ENCODE results near the gene IFNA14.
A peak's percentile ranks its signal among the peaks of the same experiment; 100 is the strongest.
"Not testable (repeated sequence)": the region's sequence is repeated elsewhere in the genome, so short reads cannot be mapped to it uniquely, and the experiment has no call there.

Gene IFNA14

DNA sequence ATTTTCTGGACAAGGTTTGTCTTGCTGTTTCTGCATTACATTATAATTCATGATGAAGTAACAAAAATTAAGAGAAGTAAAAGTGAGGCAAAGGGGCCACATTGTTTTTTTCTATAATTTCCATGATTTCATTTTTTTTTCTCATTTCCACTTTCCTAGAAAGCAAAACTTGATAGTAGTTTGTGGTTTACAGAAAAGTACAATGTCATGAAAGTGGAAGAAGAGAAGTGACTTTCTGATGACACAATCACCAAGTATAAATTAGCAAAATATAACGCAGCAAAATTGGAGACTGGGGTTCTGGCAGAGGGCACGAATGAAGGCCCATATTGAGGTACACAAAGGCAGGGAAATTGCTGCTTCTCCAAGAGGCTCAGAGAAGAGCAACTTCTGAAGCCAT, 5.0 kb upstream of the IFNA14 start:
- DNase-seq (ENCODE audit: extremely low read depth, low read depth): no peak
- TF ChIP-seq, protein P1, sequence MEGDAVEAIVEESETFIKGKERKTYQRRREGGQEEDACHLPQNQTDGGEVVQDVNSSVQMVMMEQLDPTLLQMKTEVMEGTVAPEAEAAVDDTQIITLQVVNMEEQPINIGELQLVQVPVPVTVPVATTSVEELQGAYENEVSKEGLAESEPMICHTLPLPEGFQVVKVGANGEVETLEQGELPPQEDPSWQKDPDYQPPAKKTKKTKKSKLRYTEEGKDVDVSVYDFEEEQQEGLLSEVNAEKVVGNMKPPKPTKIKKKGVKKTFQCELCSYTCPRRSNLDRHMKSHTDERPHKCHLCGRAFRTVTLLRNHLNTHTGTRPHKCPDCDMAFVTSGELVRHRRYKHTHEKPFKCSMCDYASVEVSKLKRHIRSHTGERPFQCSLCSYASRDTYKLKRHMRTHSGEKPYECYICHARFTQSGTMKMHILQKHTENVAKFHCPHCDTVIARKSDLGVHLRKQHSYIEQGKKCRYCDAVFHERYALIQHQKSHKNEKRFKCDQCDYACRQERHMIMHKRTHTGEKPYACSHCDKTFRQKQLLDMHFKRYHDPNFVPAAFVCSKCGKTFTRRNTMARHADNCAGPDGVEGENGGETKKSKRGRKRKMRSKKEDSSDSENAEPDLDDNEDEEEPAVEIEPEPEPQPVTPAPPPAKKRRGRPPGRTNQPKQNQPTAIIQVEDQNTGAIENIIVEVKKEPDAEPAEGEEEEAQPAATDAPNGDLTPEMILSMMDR (IDR thresholded peaks at IDR 0.05; ENCODE audit: low read depth, low read length): no peak

DNA sequence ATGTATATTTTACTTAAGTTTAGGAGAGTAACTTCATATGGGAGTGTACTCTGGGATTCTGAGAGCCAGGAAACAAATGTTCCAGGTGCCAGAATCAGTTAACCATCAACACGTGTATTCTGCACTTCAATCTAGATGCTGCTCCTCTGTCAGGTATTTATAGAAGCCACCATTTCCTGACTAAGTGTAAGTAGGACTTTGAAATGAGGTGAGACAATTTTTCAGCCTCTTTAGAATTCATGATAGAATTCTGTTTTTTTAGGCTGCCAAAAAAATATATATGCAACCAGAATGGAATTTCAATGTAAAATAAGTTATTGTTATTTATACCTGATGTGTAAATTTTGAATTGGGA, 3.5 kb downstream of the IFNA14 start:
- not testable (repeated sequence) for DNase-seq (ENCODE audit: extremely low read depth, low read depth)

DNA sequence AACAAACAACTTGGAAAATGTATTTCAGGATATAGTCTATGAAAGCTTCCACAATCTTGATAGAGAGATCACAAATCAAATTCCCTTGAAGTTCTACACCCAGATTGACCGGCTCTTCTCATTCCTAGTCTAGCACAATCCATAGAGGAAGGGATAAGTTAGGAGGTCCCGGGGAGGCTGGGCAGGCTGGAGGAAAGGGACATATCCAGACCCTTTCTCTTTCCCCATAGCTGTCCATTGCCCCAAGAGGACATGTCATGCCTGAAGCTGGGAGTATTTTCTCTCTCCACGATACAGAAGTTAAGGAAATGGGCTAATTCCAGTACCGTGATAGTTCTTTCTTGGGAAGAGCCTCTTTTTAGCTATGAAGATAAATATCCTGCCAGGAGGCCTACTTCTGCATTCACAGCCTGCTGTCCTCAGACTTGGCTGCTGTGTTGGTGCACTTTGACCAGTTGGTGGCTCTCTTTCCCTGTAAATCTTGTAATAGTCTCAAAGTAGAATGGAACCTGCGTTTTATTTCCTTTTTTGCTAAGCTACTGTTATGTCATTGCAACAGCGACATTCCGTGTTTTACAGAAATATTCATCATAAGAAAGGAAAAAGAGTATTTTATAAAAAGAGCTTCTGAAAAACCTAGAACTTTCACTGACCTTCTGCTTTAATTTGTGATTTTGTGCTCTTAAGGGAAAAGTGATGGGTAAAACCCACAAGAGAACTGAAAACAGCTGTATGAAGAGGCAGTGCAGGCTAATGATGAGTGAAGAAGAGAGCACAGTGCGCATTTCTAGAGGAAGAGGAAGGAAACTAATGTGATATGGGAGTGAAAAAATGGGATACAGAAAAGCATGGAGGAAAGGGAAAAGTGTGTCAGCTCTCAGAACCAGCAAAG, 4.1 kb downstream of the IFNA14 start:
- TF ChIP-seq, protein P1 (IDR thresholded peaks at IDR 0.05; ENCODE audit: low read depth, low read length): peak; percentile 53
- not testable (repeated sequence) for DNase-seq (ENCODE audit: extremely low read depth, low read depth)

DNA sequence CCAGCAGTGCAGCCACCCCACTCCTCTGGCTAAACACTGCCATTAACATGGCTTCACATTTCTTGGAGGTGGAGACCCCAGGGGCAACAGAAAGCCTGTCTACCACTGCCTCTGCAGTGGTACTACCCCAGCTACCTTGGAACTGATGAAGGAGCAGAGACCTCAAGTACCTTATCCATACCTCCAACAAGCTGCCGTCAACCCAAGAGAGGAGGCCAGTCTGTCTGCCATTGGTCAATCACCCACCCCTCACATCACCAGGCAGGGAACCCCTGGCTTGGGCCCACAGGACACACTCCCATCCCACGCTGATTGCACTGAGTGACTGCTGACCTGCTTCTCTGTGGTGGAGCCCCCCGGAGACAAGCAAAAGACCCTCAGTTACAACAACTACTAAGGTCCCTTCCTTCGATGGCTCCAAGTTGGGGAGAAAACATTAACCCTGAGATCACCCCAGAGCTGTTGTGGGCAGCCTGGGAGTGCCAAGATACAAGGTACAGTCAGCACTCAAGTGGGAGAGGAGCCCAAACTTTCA, 5.6 kb downstream of the IFNA14 start:
- no peak for DNase-seq (ENCODE audit: extremely low read depth, low read depth)
- TF ChIP-seq, protein P1 (IDR thresholded peaks at IDR 0.05; ENCODE audit: low read depth, low read length): no peak

DNA sequence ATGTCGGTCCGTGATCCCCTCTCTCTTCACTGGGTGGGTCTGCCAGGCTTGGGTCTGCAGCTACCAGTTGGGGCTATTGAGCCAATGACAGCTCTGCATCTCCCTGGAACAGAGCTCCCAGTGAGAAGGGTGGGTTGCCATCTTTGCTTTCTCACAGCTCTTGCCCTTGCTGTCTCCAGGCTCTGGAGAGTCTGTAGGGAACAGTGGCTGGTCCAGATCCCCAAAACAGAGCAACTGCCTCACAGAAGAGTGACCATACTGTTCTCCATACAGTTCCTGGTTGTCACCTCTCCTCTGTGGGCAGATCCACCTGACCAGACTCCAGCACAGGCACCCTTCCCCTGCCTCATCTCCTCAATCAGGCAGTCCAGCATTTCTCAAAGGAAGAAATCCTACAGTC, 6.5 kb downstream of the IFNA14 start:
- no peak for DNase-seq (ENCODE audit: extremely low read depth, low read depth)

DNA sequence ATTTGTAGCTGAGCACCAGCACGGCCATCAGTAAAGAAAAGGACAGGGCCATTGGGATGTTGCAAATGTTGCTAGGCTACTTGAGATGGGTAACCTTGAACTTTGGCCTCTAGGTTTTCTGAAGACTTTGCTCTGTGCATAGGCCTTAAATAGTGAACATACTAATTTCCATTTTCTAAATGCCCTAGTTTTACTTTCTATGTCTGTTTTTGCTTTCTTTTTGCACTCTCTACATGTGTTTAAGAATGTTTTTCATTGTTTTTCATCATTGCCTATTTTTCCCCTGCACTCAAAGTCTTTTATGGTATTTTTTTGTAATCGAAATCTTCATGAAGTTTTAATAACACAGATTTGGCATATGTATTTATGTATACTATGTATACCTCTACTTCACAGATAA, 11.7 kb downstream of the IFNA14 start, which contains the start of gene IFNA17:
IFNA17 (minus strand) TSS at position 101 of the 400 bp plus-strand sequence; CDS start at position 52, 49 bp downstream.
- no peak for DNase-seq (ENCODE audit: extremely low read depth, low read depth)
- TF ChIP-seq, protein P1 (IDR thresholded peaks at IDR 0.05; ENCODE audit: low read depth, low read length): no peak

More for the DNA sequence above, 6.5 kb downstream of the IFNA14 start:
- TF ChIP-seq, protein P1 (IDR thresholded peaks at IDR 0.05; ENCODE audit: low read depth, low read length): no peak

DNA sequence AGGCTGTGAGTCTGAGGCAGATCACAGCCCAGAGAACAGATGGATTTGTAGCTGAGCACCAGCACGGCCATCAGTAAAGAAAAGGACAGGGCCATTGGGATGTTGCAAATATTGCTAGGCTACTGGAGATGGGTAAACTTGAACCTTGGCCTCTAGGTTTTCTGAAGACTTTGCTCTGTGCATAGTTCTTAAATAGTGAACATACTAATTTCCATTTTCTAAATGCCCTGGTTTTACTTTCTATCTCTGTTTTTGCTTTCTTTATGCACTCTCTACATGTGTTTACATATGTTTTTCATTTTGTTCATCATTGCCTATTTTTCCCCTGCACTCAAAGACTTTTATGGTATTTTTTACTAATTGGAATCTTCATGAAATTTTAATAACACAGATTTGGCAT, 22.6 kb downstream of the IFNA14 start, which contains the start of gene IFNA16:
IFNA16 (minus strand) TSS at position 101 of the 400 bp plus-strand sequence; CDS start at position 95, 6 bp downstream.
- not testable (repeated sequence) for DNase-seq (ENCODE audit: extremely low read depth, low read depth)

Measured in AG09319 (cell line).